NCI-H146 (cell line): ENCODE results near the gene SOX21.
"Not testable (repeated sequence)": the region's sequence is repeated elsewhere in the genome, so short reads cannot be mapped to it uniquely, and the experiment has no call there.

Experiments
- DNase-seq: peaks from one replicate; lab custom pipeline; 2025; lab: John Stamatoyannopoulos, UW

The SOX21 gene

GRCh38 chr13:94712287-94712811 is at the start of gene SOX21:
Gene SOX21, minus strand, starts transcription at chr13:94712545. Its CDS starts 496 bp downstream, at chr13:94712049.
- peak; percentile 77 for DNase-seq

GRCh38 chr13:94761407-94761806 is 49.1 kb upstream of the SOX21 start:
- no peak for DNase-seq

GRCh38 chr13:94759120-94759728 is 46.9 kb upstream of the SOX21 start:
- DNase-seq = no peak

GRCh38 chr13:94758436-94758960 is 46.2 kb upstream of the SOX21 start:
- no peak for DNase-seq

- DNase-seq = peak; percentile 48
Observed at GRCh38 chr13:94753327-94753726, 41.0 kb upstream of the SOX21 start.

GRCh38 chr13:94749162-94749561 is 36.8 kb upstream of the SOX21 start:
- DNase-seq = no peak

- no peak for DNase-seq
Observed at GRCh38 chr13:94739235-94739634, 26.9 kb upstream of the SOX21 start.

- no peak for DNase-seq
Observed at GRCh38 chr13:94731028-94731427, 18.7 kb upstream of the SOX21 start.

- not testable (repeated sequence) for DNase-seq
Observed at GRCh38 chr13:94729941-94730340, 17.6 kb upstream of the SOX21 start.

- no peak for DNase-seq
Observed at GRCh38 chr13:94726425-94726824, 14.1 kb upstream of the SOX21 start.

GRCh38 chr13:94722609-94723345 is 10.4 kb upstream of the SOX21 start:
- peak; percentile 70 for DNase-seq

- not testable (repeated sequence) for DNase-seq
Observed at GRCh38 chr13:94718697-94719096, 6.4 kb upstream of the SOX21 start.

- peak; percentile 59 for DNase-seq
Observed at GRCh38 chr13:94717916-94718315, 5.6 kb upstream of the SOX21 start.

GRCh38 chr13:94716016-94716415 is 3.7 kb upstream of the SOX21 start:
- DNase-seq = no peak

GRCh38 chr13:94713561-94714182 is 1.3 kb upstream of the SOX21 start:
- DNase-seq = no peak

- DNase-seq = peak; percentile 77
Observed at GRCh38 chr13:94712812-94713560, 641 bp upstream of the SOX21 start.

- DNase-seq = peak; percentile 59
Observed at GRCh38 chr13:94711561-94712286, 621 bp downstream of the SOX21 start.

GRCh38 chr13:94710881-94711560 is 1.3 kb downstream of the SOX21 start:
- DNase-seq = peak; percentile 69

GRCh38 chr13:94710065-94710781 is 2.1 kb downstream of the SOX21 start:
- peak; percentile 27 for DNase-seq
